Neuron (in vitro differentiated cells): ENCODE measurements around the gene NXPH1.
A peak's percentile ranks its signal among the peaks of the same experiment; 100 is the strongest.

Experiments used
- H2AFZ ChIP-seq: one replicate; pipeline ENCODE4 v1.6.1; 2013; ENCODE audit warnings: low read depth, mild to moderate bottlenecking, inconsistent platforms, low read length, moderate library complexity
- H3K27me3 ChIP-seq: one replicate; pipeline ENCODE4 v1.6.1; 2013; ENCODE audit warnings: low read length; ENCODE audit not compliant: insufficient read depth
- H3K36me3 ChIP-seq: one replicate; pipeline ENCODE4 v1.6.1; 2013; ENCODE audit warnings: low read length; ENCODE audit not compliant: insufficient read depth
- H3K4me1 ChIP-seq: one replicate; pipeline ENCODE4 v1.6.1; 2013; ENCODE audit warnings: low read length; ENCODE audit not compliant: insufficient read depth
- H3K4me3 ChIP-seq: 2 replicates; pipeline ENCODE4 v1.5.1; 2013; ENCODE audit warnings: mild to moderate bottlenecking, low read length, moderate library complexity
- H3K9me3 ChIP-seq: one replicate; pipeline ENCODE4 v1.6.1; 2013; ENCODE audit warnings: low read length

NXPH1 gene

DNA sequence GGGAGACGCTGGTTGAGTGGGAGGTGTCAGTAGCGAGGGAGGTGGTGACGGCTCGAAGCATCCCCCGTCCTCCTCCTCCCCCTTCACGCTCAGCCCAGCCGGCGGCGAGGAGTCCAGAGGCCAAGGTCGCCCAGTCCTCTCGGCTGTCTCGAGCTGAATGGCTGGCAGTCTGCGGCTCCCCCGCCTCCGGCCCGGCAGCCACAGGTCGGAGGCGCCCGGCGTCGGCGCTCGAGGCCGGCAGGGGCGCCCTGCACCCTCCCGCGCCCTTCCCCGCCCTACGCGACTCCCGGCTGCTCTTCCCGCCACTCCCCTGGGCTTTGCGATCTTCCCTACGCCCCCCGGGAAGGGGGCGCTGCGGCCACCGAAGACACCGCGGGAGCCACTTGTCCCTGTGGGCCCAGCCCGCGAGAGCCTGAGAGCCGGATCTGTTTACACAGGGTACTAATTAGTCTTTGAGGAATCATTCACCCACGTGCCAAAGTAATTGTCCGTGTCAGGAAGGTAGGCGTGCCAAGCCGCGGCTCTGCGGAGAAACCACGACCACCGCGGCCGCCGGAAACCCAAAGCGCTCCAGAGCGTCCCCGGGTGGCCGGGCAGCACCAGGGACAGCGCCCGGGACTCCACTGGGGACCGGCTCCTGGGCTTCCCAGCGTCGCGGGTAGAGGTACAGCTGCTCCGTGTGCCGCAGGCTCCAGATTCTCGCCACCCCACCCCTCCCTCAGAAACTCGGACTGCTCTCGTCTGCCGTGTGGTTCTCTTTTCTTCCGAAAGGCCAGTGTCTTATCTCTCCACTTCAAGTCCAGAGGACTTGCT lies at the start of gene NXPH1:
Gene NXPH1 (plus strand): TSS at position 133 of the 813 bp plus-strand sequence.
- peaks cover 66% of the 10 kb centered on the region for H3K27me3 ChIP-seq
- H3K36me3 ChIP-seq, result no peaks in the 10 kb centered on the region
- H3K4me3 ChIP-seq, result peak within 1 kb of the TSS; percentile 6
- H3K9me3 ChIP-seq, result no peaks in the 10 kb centered on the region
- H2AFZ ChIP-seq, result no peak within 1 kb of the TSS
- peaks cover 12% of the 10 kb centered on the region for H3K4me1 ChIP-seq

DNA sequence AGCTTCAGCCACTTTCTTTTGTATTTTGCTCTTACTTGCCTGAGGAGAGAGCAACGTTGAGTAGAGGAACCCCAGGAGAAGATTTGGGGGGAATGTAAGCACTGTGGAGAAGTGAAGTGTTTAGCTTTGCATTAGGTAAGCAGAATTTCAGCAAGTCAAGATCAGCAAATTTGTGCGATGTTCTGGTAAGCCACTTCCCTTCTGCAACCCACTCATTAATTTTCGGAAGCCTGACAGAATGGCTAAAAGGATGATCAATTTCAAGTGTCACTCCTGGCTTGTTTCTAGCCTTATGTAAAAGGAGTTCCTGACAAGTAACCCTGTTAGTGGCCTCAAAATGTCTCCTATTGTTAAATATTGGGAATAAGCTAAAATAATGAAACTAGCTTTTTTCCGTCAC lies 48.5 kb upstream of the NXPH1 start:
- H3K4me3 ChIP-seq, result no peak overlapping the region
- no peak overlapping the region for H2AFZ ChIP-seq
- peaks cover 21% of the 10 kb centered on the region for H3K4me1 ChIP-seq
- no peaks in the 10 kb centered on the region for H3K9me3 ChIP-seq
- H3K36me3 ChIP-seq, result no peaks in the 10 kb centered on the region
- no peaks in the 10 kb centered on the region for H3K27me3 ChIP-seq

DNA sequence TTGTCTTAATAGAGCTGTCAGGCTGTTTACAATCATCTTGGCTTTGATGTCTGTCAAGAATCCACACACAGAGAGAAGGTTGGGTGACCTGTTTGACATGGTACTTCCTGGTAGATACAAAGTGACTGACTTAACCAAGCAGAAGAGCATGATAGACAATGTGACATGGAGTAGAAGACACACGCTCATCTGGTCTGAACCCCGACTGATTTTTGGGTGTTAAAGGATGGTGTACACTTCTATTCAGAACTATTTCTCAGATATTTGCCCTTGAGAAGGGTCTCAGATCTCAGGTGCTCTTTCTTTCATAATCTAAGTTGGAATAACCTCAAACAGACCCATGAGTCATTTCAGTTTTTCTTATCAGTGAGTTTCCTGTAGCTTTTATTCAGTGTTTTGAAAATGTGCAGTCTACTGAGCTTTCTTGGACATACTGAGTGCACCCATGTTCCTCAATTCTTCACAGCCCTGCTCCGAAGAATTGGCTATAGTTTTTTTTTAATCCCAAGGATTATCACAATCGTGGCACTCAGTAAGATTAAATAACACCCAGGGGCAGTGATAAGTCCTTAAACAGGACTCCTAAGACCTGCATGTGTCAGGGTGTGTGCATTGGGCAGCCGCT lies 46.4 kb upstream of the NXPH1 start:
- Histone ChIP-seq H3K4me3 (no peak overlapping the region), H3K36me3 (no peaks in the 10 kb centered on the region), H2AFZ (no peak overlapping the region), H3K9me3 (no peaks in the 10 kb centered on the region), H3K4me1 (peaks cover 10% of the 10 kb centered on the region), H3K27me3 (no peaks in the 10 kb centered on the region)

DNA sequence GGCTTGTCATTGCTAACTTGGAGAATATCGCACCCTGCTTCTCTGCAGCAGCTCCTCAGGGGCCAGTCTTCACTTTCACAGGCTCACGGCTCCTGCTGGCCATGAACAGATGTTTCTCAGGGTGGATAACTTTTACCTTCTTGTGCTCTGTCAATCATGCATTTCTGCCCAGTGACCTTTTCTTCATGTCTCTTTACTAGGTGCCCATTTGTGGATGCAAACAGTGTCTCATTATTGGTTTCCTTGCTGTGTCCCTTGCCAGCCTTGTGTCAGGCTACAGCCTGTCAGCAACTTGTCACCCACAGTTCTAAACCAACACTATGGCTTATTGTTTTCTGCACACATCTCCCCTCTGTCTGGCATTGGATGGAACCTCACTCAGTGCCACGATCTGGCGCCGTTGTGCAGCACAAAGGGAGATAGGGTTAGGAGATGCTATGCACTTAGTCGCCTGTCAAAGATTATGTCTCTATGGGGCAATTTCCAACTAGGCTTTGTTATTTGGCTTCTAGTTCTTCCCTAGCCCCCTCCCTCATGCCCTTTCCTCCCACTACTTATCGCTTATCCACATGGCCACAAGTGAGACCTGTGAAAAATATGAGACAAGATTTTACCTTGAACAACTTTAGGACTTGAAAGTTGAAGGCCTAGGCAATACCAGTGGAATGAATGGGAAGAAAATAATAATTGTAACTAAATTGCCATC lies 45.7 kb upstream of the NXPH1 start:
- Histone ChIP-seq H3K27me3 (no peaks in the 10 kb centered on the region), H3K4me1 (peaks cover 6% of the 10 kb centered on the region), H3K9me3 (no peaks in the 10 kb centered on the region), H3K36me3 (no peaks in the 10 kb centered on the region), H2AFZ (no peak overlapping the region), H3K4me3 (no peak overlapping the region)

DNA sequence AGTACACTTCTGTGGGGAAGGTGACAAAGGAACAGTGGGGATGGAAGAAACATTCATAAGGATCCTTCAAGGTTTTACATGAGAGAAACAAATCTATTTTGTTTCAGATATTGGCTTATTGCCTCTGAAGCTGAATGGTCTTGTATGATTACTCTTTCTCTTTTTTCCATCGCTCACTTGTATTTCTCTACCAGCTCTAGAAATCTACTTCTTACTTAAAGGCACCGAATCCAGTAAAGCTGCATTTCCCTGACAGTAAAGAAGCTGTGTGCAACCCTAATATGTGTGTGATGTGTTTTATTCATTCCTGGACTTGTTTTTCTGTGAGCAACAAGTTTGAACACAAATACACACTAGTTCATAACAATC lies 45.2 kb upstream of the NXPH1 start:
- Histone ChIP-seq H3K4me1 (peaks cover 6% of the 10 kb centered on the region), H3K36me3 (no peaks in the 10 kb centered on the region), H3K9me3 (no peaks in the 10 kb centered on the region), H3K4me3 (no peak overlapping the region), H2AFZ (no peak overlapping the region), H3K27me3 (no peaks in the 10 kb centered on the region)

DNA sequence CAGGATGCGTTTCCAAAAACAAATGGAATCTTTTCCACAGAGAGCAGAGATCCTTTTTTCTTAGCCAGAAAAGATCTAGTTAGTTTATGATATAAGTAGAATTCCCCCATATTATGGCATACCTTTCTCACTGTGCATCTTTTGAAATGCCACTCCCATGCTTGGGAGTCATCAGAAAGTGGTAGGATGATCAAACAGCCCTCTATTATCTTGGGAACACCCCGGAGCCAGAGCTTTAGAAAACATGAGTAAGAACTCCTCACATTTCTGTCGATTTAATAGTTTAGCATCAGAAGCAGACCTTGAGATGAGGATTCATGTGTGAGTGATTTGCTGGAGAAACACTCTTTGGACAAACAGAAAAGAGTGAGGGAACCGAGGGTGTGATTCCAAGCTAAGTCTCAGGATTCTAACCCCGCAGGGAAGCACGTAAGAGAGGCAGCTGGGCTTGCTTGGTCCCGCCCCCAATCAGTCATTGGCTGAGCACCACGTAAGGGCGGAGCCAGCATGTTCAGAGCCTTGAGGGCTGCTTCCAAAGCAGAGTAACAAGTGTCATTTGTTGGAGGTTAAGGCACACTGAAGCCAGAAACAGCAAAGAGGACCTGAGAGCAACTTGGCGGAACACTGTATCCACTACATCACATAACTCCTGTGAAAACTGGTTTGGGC lies 43.7 kb upstream of the NXPH1 start:
- Histone ChIP-seq H3K4me3 (no peak overlapping the region), H2AFZ (no peak overlapping the region), H3K36me3 (no peaks in the 10 kb centered on the region), H3K4me1 (peaks cover 6% of the 10 kb centered on the region), H3K9me3 (no peaks in the 10 kb centered on the region), H3K27me3 (no peaks in the 10 kb centered on the region)

DNA sequence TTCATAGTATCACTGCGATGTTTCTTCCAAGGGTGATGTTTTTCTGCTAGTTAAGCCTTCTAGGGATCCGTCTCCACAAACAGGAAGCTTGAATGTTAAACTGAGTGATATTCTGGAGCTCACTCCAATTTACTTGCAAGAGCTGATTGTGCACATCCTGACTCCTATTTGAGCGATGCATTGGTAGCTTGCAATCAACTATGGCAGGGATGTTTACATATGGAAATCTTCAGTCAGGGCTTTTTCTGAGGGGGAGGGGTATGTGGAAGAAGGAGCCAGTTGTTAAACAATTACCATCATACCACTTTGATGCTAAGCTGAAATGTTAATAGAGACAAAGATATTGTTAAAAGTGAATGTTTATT lies 43.2 kb upstream of the NXPH1 start:
- no peaks in the 10 kb centered on the region for H3K9me3 ChIP-seq
- H3K27me3 ChIP-seq, result no peaks in the 10 kb centered on the region
- H3K4me3 ChIP-seq, result no peak overlapping the region
- H3K4me1 ChIP-seq, result peaks cover 6% of the 10 kb centered on the region
- no peak overlapping the region for H2AFZ ChIP-seq
- no peaks in the 10 kb centered on the region for H3K36me3 ChIP-seq

DNA sequence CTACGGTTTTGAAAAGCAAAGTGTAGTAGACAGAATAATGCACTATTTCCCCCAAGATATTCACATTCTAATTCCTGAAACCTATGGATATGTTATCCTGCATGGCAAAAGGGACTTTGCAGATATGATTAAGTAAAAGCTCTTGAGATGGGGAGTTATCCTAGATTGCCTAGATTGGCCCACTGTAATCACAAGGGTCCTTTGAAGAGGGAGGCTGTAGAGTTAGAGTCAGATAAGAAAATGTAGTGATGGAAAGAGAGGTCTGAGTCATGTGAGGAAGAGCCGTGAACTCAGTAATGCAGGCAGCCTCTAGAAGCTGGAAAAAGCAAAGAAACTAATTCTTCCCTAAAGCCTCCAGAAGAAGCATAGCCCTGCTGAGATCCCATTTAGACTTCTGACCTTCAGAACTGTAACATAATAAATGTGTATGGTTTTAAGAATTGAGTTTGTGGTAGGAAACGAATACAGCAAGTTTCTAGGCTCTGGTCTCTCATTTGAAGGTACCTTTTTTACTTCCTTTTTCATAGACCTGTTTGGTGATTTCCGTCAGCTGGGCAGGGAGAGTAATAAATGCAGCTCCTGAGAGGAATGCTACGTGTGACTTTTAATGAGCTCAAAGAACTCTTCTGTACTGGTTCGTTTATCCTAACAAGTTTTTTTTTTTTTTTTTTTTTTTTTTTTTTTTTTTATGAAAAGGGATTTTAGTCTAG lies 41.9 kb upstream of the NXPH1 start:
- Histone ChIP-seq H3K9me3 (no peaks in the 10 kb centered on the region), H3K36me3 (no peaks in the 10 kb centered on the region), H3K27me3 (no peaks in the 10 kb centered on the region), H2AFZ (no peak overlapping the region), H3K4me3 (no peak overlapping the region), H3K4me1 (peaks cover 6% of the 10 kb centered on the region)

DNA sequence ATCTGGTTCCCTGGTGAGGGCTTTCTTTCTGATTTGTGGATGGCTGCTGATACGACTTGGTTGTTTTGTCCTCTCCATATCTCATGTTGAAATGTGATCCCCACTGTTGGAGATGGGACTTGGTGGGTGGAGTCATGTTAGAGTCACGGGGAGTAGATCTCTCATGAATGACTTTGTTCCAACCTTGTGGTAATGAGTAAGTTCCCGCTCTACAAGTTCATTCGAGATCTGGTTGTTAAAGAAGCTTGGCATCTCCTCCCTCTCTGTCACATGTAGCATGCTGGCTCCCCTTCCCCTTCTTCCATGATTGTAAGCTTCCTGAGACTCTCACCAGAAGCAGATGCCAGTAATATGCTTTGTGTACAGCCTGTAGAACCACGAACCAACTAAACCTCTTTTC lies 37.1 kb upstream of the NXPH1 start:
- no peaks in the 10 kb centered on the region for H3K36me3 ChIP-seq
- no peak overlapping the region for H2AFZ ChIP-seq
- H3K4me1 ChIP-seq, result no peaks in the 10 kb centered on the region
- H3K4me3 ChIP-seq, result no peak overlapping the region
- no peaks in the 10 kb centered on the region for H3K9me3 ChIP-seq
- no peaks in the 10 kb centered on the region for H3K27me3 ChIP-seq

DNA sequence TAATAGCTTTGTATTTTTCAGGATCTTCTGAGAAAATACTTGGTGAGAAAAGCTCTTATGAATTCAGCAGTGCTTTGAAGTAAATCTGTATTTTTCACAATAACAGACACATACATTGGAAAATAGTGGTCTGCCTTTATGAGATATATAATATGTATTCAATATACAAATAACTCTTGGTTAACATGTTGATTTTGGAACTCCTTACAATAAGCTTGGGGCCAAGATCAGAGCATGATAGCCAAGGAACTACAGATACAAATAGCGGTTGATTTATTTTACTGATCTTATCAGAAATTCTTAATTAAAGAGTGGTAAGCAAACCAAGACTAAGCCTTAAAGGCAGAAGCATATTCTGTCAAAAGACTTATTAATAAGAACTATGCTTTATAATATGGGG lies 24.5 kb upstream of the NXPH1 start:
- Histone ChIP-seq H3K9me3 (no peaks in the 10 kb centered on the region), H2AFZ (no peak overlapping the region), H3K27me3 (no peaks in the 10 kb centered on the region), H3K36me3 (no peaks in the 10 kb centered on the region), H3K4me1 (no peaks in the 10 kb centered on the region), H3K4me3 (no peak overlapping the region)

DNA sequence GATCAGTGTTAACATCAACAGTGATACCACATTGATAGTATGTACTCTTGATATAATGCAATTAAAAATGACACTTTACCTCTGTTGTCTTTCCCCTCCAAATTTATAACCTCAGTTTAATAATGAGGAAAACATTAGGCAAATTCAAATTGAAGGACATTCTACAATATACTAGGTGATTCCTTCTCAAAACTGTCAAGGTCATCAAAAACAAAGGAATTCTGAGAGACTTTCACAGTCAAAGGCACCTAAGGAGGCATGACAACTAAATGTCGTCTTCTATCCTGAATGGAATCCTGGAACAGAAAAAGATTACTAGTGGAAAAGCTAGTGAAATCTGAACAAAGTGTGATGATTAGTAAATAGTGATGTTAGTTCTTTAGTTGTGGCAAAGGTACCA lies 22.3 kb upstream of the NXPH1 start:
- Histone ChIP-seq H3K36me3 (no peaks in the 10 kb centered on the region), H2AFZ (no peak overlapping the region), H3K27me3 (no peaks in the 10 kb centered on the region)

DNA sequence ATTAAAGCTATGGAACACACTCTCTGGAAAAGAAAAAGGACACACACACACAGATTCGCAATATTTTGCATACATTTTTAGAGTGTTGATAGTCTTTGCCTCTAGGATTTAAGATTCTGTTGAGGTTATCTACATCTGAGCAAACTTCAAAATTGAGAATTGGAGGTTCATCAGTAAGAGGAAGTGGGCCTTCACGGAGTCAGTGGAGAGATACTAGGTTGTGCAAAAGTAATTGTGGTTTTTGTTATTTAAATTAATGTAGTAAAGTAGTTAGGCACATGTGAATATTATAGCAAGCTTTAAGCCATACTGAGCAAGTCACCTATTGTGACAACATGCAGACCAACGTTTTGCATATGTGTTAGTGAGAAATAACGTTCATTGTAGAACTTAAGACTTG lies 19.8 kb upstream of the NXPH1 start:
- Histone ChIP-seq H3K4me1 (no peaks in the 10 kb centered on the region), H3K36me3 (no peaks in the 10 kb centered on the region), H2AFZ (no peak overlapping the region), H3K9me3 (no peaks in the 10 kb centered on the region), H3K27me3 (no peaks in the 10 kb centered on the region), H3K4me3 (no peak overlapping the region)

More for the DNA sequence above, 22.3 kb upstream of the NXPH1 start:
- Histone ChIP-seq H3K4me1 (no peaks in the 10 kb centered on the region), H3K9me3 (no peaks in the 10 kb centered on the region), H3K4me3 (no peak overlapping the region)
